AG04449 (cell line): ENCODE data around the gene REG4.

Source experiments
- CTCF ChIA-PET: fragments of 350-600 bp; formaldehyde crosslinking; extraction: SDS; loops from one replicate; lab custom pipeline; 2021; ENCODE audit warnings: antibody characterized with exemption; lab: Yijun Ruan, JAX
- POLR2A ChIA-PET: fragments of 400-600, 350-600 bp; formaldehyde crosslinking; extraction: SDS; loops from one replicate; lab custom pipeline; 2020; ENCODE audit warnings: antibody characterized with exemption, inconsistent platforms; lab: Yijun Ruan, JAX
- DNase-seq: peaks from one replicate; pipeline ENCODE4 v3.0.0-alpha.2; 2010; ENCODE audit warnings: low read depth, low spot score
- H3K4me3 ChIP-seq: 2 replicates; pipeline ENCODE4 v1.5.1; 2011; ENCODE audit warnings: low read depth, mild to moderate bottlenecking, control low read depth, low read length
- TF ChIP-seq, protein P1 (sequence below): IDR thresholded peaks from one replicate; pipeline ENCODE4 v1.5.1; 2011; ENCODE audit warnings: mild to moderate bottlenecking, moderate library complexity, low read length, control low read depth, inconsistent platforms; ENCODE audit not compliant: insufficient read depth; ENCODE audit errors: missing control alignments

Gene REG4

DNA sequence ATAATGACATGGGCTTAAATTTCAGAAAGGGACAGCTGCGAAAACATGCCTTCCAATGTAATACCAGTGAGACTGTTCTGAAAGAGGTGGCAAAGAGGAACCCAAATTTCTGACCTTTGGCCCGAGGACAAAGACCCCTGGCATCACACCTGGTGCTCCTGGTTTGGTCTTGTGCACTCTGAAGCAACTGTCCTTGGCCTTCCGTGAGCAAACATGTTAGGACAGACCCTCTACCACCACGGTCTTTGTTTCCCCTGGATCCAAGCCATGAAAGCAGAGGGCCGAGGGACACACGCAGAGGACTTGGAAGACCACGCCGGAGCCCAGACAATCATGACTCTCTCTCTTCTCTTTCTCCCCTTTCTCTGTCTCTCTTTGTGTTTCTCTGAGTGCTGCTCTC lies 6.0 kb downstream of the REG4 start:
- H3K4me3 ChIP-seq: no peak overlapping the region
- POLR2A ChIA-PET: no interaction called here
- no peak for DNase-seq
- TF ChIP-seq, protein P1, sequence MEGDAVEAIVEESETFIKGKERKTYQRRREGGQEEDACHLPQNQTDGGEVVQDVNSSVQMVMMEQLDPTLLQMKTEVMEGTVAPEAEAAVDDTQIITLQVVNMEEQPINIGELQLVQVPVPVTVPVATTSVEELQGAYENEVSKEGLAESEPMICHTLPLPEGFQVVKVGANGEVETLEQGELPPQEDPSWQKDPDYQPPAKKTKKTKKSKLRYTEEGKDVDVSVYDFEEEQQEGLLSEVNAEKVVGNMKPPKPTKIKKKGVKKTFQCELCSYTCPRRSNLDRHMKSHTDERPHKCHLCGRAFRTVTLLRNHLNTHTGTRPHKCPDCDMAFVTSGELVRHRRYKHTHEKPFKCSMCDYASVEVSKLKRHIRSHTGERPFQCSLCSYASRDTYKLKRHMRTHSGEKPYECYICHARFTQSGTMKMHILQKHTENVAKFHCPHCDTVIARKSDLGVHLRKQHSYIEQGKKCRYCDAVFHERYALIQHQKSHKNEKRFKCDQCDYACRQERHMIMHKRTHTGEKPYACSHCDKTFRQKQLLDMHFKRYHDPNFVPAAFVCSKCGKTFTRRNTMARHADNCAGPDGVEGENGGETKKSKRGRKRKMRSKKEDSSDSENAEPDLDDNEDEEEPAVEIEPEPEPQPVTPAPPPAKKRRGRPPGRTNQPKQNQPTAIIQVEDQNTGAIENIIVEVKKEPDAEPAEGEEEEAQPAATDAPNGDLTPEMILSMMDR: no peak
- CTCF ChIA-PET: interaction anchor here (1.8 kb wide), 1 partner anchor 10 kb away, joined by 6 read pairs; no protein-coding TSS in a partner anchor

DNA sequence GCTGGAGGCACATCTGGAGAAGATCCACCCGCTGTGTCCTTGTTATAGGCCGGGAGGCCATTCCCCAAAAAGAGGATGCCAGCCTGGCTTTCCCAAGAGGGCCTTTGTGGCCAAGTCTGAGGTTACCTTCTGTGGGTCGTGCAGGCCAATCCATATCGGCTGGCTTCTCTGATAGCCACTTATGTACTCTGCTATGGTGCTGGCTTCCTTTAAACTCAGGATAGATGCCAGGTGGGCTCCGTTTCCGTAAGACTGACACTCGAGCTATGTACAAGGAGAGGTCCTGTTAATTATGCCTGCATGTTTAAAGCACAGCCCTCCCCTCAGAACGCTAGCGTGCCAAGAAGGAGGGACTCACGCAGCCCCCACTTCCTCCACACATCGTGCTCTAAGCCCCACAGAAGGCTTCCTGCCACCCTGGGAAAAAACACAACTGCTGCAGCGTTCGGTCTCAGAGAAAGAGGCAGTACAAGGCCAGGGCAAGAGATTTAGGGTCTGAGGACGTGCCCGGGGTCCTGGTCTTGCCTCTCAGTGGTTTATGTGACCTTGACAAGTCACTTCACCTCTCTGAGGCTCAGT lies 11.6 kb downstream of the REG4 start:
- no peak for DNase-seq
- TF ChIP-seq, protein P1: no peak
- ChIA-PET POLR2A (no interaction called here), CTCF (interaction anchor here (1.3 to 5.9 kb wide), 2 partner anchors 9 to 10 kb away, joined by 5 to 59 read pairs; partner anchors contain the start of gene REG4)
- no peak overlapping the region for H3K4me3 ChIP-seq

DNA sequence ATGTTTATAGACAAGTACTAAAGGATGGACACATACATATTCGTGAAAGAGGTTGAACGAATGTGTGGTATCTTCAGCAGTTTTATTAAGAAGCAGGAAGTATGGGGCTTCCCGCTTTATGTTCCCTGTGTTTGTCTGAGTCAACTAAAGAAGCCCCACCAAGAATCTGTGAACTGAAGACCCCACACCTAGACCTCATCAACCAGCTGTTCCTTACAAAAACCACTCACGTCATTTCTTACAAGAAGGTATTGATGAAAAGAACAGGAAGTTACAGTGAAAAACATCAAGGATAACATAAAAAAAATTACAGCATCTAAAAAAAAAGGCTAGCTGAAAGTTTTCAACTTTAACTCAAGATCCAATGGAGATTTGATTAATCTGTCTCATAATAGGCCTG lies 12.3 kb downstream of the REG4 start:
- no peak for DNase-seq
- ChIA-PET POLR2A (no interaction called here), CTCF (interaction anchor here (5.9 kb wide), 1 partner anchor 10 kb away, joined by 59 read pairs; the partner anchor contains the start of gene REG4)
- TF ChIP-seq, protein P1: no peak
- H3K4me3 ChIP-seq: no peak overlapping the region

DNA sequence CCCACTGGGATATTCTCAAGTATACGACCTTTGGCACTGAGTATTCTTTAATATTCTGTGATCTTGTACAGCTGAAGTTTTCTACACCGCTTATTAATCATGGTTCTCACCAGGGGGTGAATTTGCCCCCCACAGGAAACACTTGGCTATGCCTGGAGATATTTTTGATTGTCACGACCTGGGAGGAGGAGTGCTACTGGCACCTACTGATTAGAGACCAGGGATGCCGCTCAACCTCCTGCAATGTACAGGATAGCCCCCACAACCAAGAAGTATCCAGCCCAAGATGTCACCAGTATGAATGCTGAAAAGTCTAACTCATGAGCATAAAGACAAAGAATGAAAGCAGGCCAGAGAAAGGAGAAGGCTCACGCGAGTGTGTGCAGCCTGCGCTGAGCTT lies 13.7 kb downstream of the REG4 start:
- TF ChIP-seq, protein P1: no peak
- CTCF ChIA-PET: interaction anchor here (1.6 to 5.9 kb wide), 2 partner anchors 11 to 54 kb away, joined by 4 to 59 read pairs; partner anchors contain the start of gene REG4
- POLR2A ChIA-PET: no interaction called here
- DNase-seq: no peak
- no peak overlapping the region for H3K4me3 ChIP-seq

DNA sequence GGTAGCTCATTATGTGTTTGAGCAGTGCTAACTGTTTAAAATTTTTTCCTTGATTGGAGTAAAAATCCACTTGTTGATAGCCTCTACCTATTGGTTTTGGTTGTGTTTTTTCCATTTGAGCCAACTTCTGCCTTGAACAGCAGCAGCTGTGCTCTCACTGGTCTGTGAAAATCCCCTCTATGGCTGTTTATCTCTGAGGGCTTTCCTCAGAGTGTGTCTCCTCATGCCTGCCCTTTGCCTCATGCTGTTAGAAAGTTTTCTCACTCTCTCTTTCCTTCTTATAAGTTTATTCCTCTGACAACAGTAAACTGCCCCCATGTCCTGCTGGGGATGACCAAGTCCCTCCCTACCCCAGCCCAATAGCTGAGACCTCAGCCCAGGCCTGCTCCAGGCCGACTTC lies 14.1 kb downstream of the REG4 start:
- H3K4me3 ChIP-seq: no peak overlapping the region
- ChIA-PET POLR2A (no interaction called here), CTCF (interaction anchor here (1.6 to 5.9 kb wide), 2 partner anchors 12 to 53 kb away, joined by 4 to 59 read pairs; partner anchors contain the start of gene REG4)
- TF ChIP-seq, protein P1: no peak
- no peak for DNase-seq

DNA sequence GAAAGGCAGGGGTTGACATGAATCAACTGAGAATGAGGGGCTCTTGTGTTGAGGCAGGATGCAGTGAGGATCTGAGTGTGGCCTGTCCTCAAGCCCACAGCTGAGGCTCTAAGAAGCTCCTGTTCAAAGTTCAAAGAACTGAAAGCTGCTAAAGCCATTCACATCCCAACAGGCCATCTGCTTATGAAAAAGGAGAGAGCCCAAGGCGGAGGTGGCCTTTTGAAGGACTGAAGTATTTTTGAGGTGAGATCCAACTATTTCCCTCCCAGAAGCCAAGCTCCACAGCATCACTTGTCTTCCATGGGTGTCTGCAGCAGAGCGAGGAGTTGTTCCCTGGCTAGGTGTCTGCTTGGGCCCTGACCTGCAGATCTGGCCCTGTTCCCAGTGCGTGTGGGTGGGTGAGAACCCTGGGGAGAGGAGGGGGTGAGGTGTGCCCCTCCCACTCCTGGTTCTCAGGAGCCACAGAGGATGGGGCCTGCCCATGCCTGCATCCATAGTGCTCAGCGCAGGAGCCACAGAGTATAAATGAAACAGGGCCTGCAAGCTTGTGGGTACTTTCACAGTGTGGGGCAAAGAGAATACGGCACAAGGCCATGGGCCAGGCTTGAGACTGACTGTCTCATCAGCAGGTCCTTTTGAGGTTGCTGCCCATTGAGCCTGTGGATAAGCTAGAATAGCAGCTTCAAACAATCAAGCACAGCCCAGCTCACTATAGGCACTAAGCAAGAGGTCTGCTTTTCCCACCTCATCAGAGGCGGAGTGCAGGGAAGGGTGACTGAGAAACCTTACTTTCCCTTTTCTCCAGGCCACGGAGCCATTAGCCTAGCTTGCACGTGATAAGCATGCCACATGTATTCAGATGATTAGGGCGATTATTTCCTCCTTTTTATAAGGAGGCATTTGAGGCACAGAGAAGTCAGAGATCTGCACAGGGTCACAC lies 15.7 kb downstream of the REG4 start:
- DNase-seq: no peak
- CTCF ChIA-PET: interaction anchor here (0.8 to 5.9 kb wide), 4 partner anchors 14 to 52 kb away, joined by 3 to 59 read pairs (median 5); partner anchors contain the start of gene REG4
- H3K4me3 ChIP-seq: no peak overlapping the region
- POLR2A ChIA-PET: no interaction called here
- TF ChIP-seq, protein P1: no peak
